ENCODE data around the gene PSORS1C2.

DNA sequence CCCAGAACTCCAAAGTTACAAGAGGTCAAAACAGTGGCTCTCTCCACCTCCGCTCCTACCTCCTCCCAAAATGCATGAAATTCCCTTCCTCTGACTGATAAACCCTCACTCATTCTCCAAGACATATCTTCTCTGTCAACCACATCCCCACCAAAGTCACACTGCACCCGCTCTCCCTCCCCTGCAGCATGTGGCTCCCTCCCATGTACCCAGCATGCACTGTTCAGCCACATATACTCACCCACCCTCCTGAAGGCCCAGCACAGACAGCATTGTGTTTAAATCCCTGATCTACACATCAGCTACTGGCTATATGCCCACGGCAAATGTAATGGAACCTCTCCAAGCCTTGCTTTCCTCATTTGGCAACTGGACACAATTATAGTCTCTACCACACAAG is 37.1 kb upstream of the PSORS1C2 start:
- no peak for TF ChIP-seq YY1 (IDR thresholded peaks at IDR 0.05; ENCODE audit: low read depth)
- no peak for TF ChIP-seq RAD21 (IDR thresholded peaks at IDR 0.05; ENCODE audit: low read depth)
- TF ChIP-seq EP300 (IDR thresholded peaks at IDR 0.05; ENCODE audit: borderline replicate concordance), result no peak
- TF ChIP-seq, protein P1, sequence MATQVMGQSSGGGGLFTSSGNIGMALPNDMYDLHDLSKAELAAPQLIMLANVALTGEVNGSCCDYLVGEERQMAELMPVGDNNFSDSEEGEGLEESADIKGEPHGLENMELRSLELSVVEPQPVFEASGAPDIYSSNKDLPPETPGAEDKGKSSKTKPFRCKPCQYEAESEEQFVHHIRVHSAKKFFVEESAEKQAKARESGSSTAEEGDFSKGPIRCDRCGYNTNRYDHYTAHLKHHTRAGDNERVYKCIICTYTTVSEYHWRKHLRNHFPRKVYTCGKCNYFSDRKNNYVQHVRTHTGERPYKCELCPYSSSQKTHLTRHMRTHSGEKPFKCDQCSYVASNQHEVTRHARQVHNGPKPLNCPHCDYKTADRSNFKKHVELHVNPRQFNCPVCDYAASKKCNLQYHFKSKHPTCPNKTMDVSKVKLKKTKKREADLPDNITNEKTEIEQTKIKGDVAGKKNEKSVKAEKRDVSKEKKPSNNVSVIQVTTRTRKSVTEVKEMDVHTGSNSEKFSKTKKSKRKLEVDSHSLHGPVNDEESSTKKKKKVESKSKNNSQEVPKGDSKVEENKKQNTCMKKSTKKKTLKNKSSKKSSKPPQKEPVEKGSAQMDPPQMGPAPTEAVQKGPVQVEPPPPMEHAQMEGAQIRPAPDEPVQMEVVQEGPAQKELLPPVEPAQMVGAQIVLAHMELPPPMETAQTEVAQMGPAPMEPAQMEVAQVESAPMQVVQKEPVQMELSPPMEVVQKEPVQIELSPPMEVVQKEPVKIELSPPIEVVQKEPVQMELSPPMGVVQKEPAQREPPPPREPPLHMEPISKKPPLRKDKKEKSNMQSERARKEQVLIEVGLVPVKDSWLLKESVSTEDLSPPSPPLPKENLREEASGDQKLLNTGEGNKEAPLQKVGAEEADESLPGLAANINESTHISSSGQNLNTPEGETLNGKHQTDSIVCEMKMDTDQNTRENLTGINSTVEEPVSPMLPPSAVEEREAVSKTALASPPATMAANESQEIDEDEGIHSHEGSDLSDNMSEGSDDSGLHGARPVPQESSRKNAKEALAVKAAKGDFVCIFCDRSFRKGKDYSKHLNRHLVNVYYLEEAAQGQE (IDR thresholded peaks at IDR 0.05; ENCODE audit: low read depth), result no peak
- no peak for TF ChIP-seq ZBTB7A (IDR thresholded peaks at IDR 0.05; ENCODE audit: low read depth)
- no peak for TF ChIP-seq TAF1 (IDR thresholded peaks at IDR 0.05; ENCODE audit: low read depth)
- TF ChIP-seq CEBPB (IDR thresholded peaks at IDR 0.05), result no peak
- TF ChIP-seq CREB1 (IDR thresholded peaks at IDR 0.05; ENCODE audit: low read depth), result no peak
- TF ChIP-seq NFIC (IDR thresholded peaks at IDR 0.05), result no peak
- no peak for TF ChIP-seq EGR1 (IDR thresholded peaks at IDR 0.05)

Measured in Ishikawa (cell line).